Adrenal gland (tissue), 5 donors: Measurements from ENCODE around the gene CNTN4.

Source experiments
- POLR2A ChIP-seq, 2 donors: fragments of 450-650 bp; IDR thresholded peaks; one replicate each; pipeline ENCODE4 v1.6.1; 2017; ENCODE audit warnings: antibody characterized with exemption in 2 of 2, mild to moderate bottlenecking in 2 of 2, moderate library complexity in 1 of 2
- TF ChIP-seq, protein P1 (sequence below), 6 experiments: fragments of 450-650 bp in 4 of 6; fragments of 200-600 bp in 2 of 6; sonication (generic) in 1 of 6; IDR thresholded peaks; 1 replicate in 5 of 6; 2 replicates in 1 of 6; pipeline versions ENCODE4 v1.5.1 to v1.8.0; 2016 to 2021; ENCODE audit warnings: antibody characterized with exemption in 6 of 6, mild to moderate bottlenecking in 2 of 6, moderate library complexity in 1 of 6
- donor health status: DM: no; HTN: no; CAD: no.

- TF ChIP-seq, protein P1, sequence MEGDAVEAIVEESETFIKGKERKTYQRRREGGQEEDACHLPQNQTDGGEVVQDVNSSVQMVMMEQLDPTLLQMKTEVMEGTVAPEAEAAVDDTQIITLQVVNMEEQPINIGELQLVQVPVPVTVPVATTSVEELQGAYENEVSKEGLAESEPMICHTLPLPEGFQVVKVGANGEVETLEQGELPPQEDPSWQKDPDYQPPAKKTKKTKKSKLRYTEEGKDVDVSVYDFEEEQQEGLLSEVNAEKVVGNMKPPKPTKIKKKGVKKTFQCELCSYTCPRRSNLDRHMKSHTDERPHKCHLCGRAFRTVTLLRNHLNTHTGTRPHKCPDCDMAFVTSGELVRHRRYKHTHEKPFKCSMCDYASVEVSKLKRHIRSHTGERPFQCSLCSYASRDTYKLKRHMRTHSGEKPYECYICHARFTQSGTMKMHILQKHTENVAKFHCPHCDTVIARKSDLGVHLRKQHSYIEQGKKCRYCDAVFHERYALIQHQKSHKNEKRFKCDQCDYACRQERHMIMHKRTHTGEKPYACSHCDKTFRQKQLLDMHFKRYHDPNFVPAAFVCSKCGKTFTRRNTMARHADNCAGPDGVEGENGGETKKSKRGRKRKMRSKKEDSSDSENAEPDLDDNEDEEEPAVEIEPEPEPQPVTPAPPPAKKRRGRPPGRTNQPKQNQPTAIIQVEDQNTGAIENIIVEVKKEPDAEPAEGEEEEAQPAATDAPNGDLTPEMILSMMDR (IDR thresholded peaks at IDR 0.05), result no peak
- TF ChIP-seq POLR2A (IDR thresholded peaks at IDR 0.05), result no peak
These were observed 578.8 kb downstream of the CNTN4 start for GRCh38 chr3:2677501-2677900.
